ENCODE results near the gene DCAF10. TPM values are rescaled to one million over a fixed set of nuclear protein-coding genes. Genes with fewer than 3 reads are reported as not detected.

The DCAF10 gene
- 31.3 and 45.5 TPM in 2 replicates for total RNA-seq

GRCh38 chr9:37800631-37801286, at the start of gene DCAF10:
Gene DCAF10, plus strand, starts transcription at chr9:37800797. Its CDS starts 70 bp downstream, at chr9:37800867.

GRCh38 chr9:37753489-37754190, 47.0 kb upstream of the DCAF10 start, which contains the start of gene TRMT10B:
Gene TRMT10B, plus strand, starts transcription at chr9:37753805. Its CDS starts 8,127 bp downstream, at chr9:37761932.

GRCh38 chr9:37784616-37785483, 15.7 kb upstream of the DCAF10 start, which contains the start of gene EXOSC3:
Gene EXOSC3, minus strand, starts transcription at chr9:37785064. Its CDS starts 20 bp downstream, at chr9:37785044.

GRCh38 chr9:37903647-37904444, 103.2 kb downstream of the DCAF10 start, which contains the start of gene SLC25A51:
Gene SLC25A51, minus strand, starts transcription at chr9:37904127. Its CDS starts 15,577 bp downstream, at chr9:37888550.

Other genes starting within 250 kb of the DCAF10 start
- gene FBXO10, start 224.4 kb upstream of the DCAF10 start, total RNA-seq, result 9.9 and 23.0 TPM in 2 replicates
- 129 and 149 TPM in 2 replicates for gene TOMM5, start 208.2 kb upstream of the DCAF10 start, total RNA-seq
- not detected in 2 replicates for gene FRMPD1, start 149.8 kb upstream of the DCAF10 start, total RNA-seq
- 4.1 and 6.4 TPM in 2 replicates for gene TRMT10B, start 47.0 kb upstream of the DCAF10 start, total RNA-seq
- gene EXOSC3, start 15.7 kb upstream of the DCAF10 start, total RNA-seq, result 31.3 and 33.4 TPM in 2 replicates
- gene SLC25A51, start 103.3 kb downstream of the DCAF10 start, total RNA-seq, result 78.7 and 120 TPM in 2 replicates